CD14-positive monocyte (primary cell): Measurements from ENCODE around the gene CAPN11. TPM values are rescaled to one million over a fixed set of nuclear protein-coding genes. Genes with fewer than 3 reads are reported as not detected.

Experiments used
- DNase-seq, 3 donors: peaks; one replicate each; pipeline ENCODE4 v3.0.0-alpha.2; 2011 to 2022
- H2AFZ ChIP-seq: 2 replicates; pipeline ENCODE4 v1.6.0; 2012; ENCODE audit warnings: mild to moderate bottlenecking, low read depth, low read length, inconsistent platforms; ENCODE audit not compliant: insufficient read depth, poor library complexity, severe bottlenecking
- H3K27ac ChIP-seq, 2 donors: 1 replicate in 1 of 2; 2 replicates in 1 of 2; pipeline ENCODE4 v1.5.1; 2012 to 2013; ENCODE audit warnings: low read length in 2 of 2, control low read depth in 1 of 2, inconsistent platforms in 1 of 2, low read depth in 1 of 2, mild to moderate bottlenecking in 1 of 2
- H3K27me3 ChIP-seq, 2 donors: one replicate each; pipeline versions ENCODE4 v1.6.0 to v1.6.1; 2011 to 2013; ENCODE audit warnings: low read length in 2 of 2; ENCODE audit not compliant: control insufficient read depth in 2 of 2, insufficient read depth in 2 of 2
- H3K36me3 ChIP-seq, 2 donors: replicated peaks in 1 of 2; 1 replicate in 1 of 2; 2 replicates in 1 of 2; pipeline versions ENCODE4 v1.5.1 to v1.6.1; 2012 to 2013; ENCODE audit warnings: low read length in 2 of 2, control low read depth in 1 of 2, inconsistent platforms in 1 of 2, mild to moderate bottlenecking in 1 of 2; ENCODE audit not compliant: insufficient read depth in 2 of 2, control insufficient read depth in 1 of 2
- H3K4me1 ChIP-seq, 2 donors: 1 replicate in 1 of 2; 2 replicates in 1 of 2; pipeline versions ENCODE4 v1.5.1 to v1.6.1; 2012 to 2013; ENCODE audit warnings: low read length in 2 of 2, control low read depth in 1 of 2, inconsistent platforms in 1 of 2, mild to moderate bottlenecking in 1 of 2, moderate library complexity in 1 of 2; ENCODE audit not compliant: insufficient read depth in 2 of 2, control insufficient read depth in 1 of 2
- H3K4me2 ChIP-seq: replicated peaks from 2 replicates; pipeline ENCODE3; 2012; ENCODE audit warnings: low read length, moderate library complexity, mild to moderate bottlenecking; ENCODE audit not compliant: poor library complexity, severe bottlenecking; ENCODE audit errors: extremely low read depth
- H3K4me3 ChIP-seq, 3 experiments: fragments of 200-600 bp in 1 of 3; sonication (generic) in 1 of 3; replicated peaks in 1 of 3; 1 replicate in 2 of 3; 2 replicates in 1 of 3; pipeline ENCODE4 v1.5.1; 2011 to 2013; ENCODE audit warnings: low read length in 3 of 3, mild to moderate bottlenecking in 3 of 3, control low read depth in 2 of 3, low read depth in 2 of 3, inconsistent platforms in 1 of 3, moderate library complexity in 1 of 3
- H3K79me2 ChIP-seq: 2 replicates; pipeline ENCODE4 v1.6.0; 2012; ENCODE audit warnings: mild to moderate bottlenecking, control low read depth, inconsistent platforms, low read length, moderate library complexity; ENCODE audit not compliant: insufficient read depth
- H3K9ac ChIP-seq: 2 replicates; pipeline ENCODE4 v1.6.0; 2017; ENCODE audit warnings: low read length, mild to moderate bottlenecking; ENCODE audit not compliant: insufficient read depth, poor library complexity, severe bottlenecking
- H3K9me3 ChIP-seq, 2 donors: replicated peaks in 1 of 2; 1 replicate in 1 of 2; 2 replicates in 1 of 2; pipeline versions ENCODE4 v1.5.1 to v1.6.1; 2012 to 2013; ENCODE audit warnings: low read length in 2 of 2, control low read depth in 1 of 2; ENCODE audit not compliant: control insufficient read depth in 1 of 2, insufficient read depth in 1 of 2
- H4K20me1 ChIP-seq: 2 replicates; pipeline ENCODE4 v1.6.0; 2012; ENCODE audit warnings: mild to moderate bottlenecking, low read length, control low read depth, moderate library complexity; ENCODE audit not compliant: insufficient read depth
- H3K27ac Mint-ChIP-seq, 7 donors: one replicate each; pipeline ENCODE4 v1.8.0; 2020; ENCODE audit warnings: mild to moderate bottlenecking in 7 of 7, mixed read lengths in 7 of 7, moderate library complexity in 6 of 7, inconsistent platforms in 2 of 7
- H3K27me3 Mint-ChIP-seq, 3 donors: one replicate each; pipeline ENCODE4 v1.8.0; 2021 to 2022; ENCODE audit warnings: low read depth in 3 of 3, mild to moderate bottlenecking in 3 of 3, mixed read lengths in 3 of 3, moderate library complexity in 3 of 3, inconsistent platforms in 1 of 3
- H3K36me3 Mint-ChIP-seq, 2 donors: one replicate each; pipeline ENCODE4 v1.8.0; 2020; ENCODE audit warnings: mixed read lengths in 2 of 2, inconsistent platforms in 1 of 2, mild to moderate bottlenecking in 1 of 2
- H3K4me1 Mint-ChIP-seq: one replicate; pipeline ENCODE4 v1.8.0; 2020; ENCODE audit warnings: mild to moderate bottlenecking, mixed read lengths
- H3K4me3 Mint-ChIP-seq, 2 donors: one replicate each; pipeline ENCODE4 v1.8.0; 2020; ENCODE audit warnings: mild to moderate bottlenecking in 2 of 2, mixed read lengths in 2 of 2, moderate library complexity in 1 of 2
- H3K9me3 Mint-ChIP-seq, 7 donors: one replicate each; pipeline ENCODE4 v1.8.0; 2020 to 2022; ENCODE audit warnings: mixed read lengths in 7 of 7, mild to moderate bottlenecking in 6 of 7, moderate library complexity in 6 of 7, inconsistent platforms in 2 of 7
- WGBS: methylation state at CpG from one replicate; pipeline ENCODE4 v1.1.5; 2013; ENCODE audit warnings: missing lambda C conversion rate; ENCODE audit not compliant: insufficient coverage; 5-methylcytosine and 5-hydroxymethylcytosine counted together
- intact Hi-C, 2 donors: fragments of 100-400 bp; cut with micrococcal nuclease; formaldehyde crosslinking; loops; one replicate each; pipeline versions ENCODE4 v1.15.0 to v1.15.1; 2023
- polyA plus RNA-seq, 3 donors: library from polyadenylated mRNA; depleted of rRNA in 1 of 3; unstranded in 2 of 3; stranded (reverse) in 1 of 3; fragments of 300-500 nt in 2 of 3; fragments of >200 nt in 1 of 3; fragmentation: Illumina TruSeq in 2 of 3; gene quantifications; 1 replicate in 2 of 3; 2 replicates in 1 of 3; pipeline ENCODE4 v1.2.3, GENCODE V29; 2012 to 2021
- small RNA-seq: library from RNA; depleted of rRNA; stranded (forward); fragments of <200 nt; gene quantifications from one replicate; pipeline ENCODE3, GENCODE V24; 2012; ENCODE audit warnings: low read depth; ENCODE audit not compliant: insufficient read length
- TF ChIP-seq, protein P1 (sequence below): fragments of 200-600 bp; IDR thresholded peaks from one replicate; pipeline ENCODE4 v1.8.0; 2022; ENCODE audit warnings: antibody characterized with exemption, mild to moderate bottlenecking

Gene CAPN11
- polyA plus RNA-seq, 3 donors = 0.11 TPM; not detected in 2

DNA sequence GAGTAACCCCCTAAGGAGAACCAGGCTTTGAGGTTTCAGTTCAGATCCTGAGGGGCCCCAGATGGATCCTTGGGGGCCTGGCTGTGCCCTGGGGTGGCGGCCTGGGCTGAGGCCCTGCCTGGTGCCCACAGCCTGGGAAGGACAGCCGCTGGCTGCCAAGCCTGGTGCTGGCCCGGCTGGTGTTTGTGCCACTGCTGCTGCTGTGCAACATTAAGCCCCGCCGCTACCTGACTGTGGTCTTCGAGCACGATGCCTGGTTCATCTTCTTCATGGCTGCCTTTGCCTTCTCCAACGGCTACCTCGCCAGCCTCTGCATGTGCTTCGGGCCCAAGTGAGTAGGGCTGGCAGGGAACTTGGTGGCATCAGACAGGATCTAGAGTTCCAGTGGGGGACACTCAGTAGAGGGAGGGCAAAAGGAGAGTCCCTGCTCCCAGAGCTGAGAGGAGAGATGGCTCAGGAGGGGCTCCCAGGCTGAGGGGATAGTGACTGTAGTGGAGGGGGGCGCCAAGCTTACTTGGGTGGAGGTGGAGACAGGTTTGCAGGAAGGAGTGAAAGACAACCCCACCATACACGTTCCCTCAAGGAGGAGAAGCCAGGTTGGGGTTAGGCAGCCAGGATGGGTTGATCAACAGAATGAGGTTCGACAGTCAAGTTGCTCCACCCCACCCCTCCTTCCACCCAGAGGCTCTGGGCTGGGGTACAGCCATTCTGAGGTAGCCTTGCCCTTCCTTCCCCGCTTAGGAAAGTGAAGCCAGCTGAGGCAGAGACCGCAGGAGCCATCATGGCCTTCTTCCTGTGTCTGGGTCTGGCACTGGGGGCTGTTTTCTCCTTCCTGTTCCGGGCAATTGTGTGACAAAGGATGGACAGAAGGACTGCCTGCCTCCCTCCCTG, 74.3 kb downstream of the CAPN11 start:
- Histone ChIP-seq H3K36me3 (peaks cover 5 to 14% of the 10 kb centered on the region in 2 donors), H3K4me2 (peak overlapping the region; percentile 2), H2AFZ (peak overlapping the region; percentile 57), H4K20me1 (no peaks in the 10 kb centered on the region), H3K27me3 (no peaks in the 10 kb centered on the region), H3K27ac (peak overlapping the region in 1 of 2 donors; percentile 1), H3K9ac (no peak overlapping the region), H3K4me3 (no peak overlapping the region), H3K79me2 (no peaks in the 10 kb centered on the region), H3K4me1 (peaks cover 28 to 29% of the 10 kb centered on the region in 2 donors), H3K9me3 (no peaks in the 10 kb centered on the region)
- peaks cover 0 to 3% (median 0%) of the 10 kb centered on the region in 3 donors for H3K27me3 Mint-ChIP-seq
- peaks cover 19 to 32% of the 10 kb centered on the region in 2 donors for H3K36me3 Mint-ChIP-seq
- intact Hi-C loops = no loop called here
- peak in 1 of 3 donors; percentile 53 for DNase-seq
- TF ChIP-seq, protein P1, sequence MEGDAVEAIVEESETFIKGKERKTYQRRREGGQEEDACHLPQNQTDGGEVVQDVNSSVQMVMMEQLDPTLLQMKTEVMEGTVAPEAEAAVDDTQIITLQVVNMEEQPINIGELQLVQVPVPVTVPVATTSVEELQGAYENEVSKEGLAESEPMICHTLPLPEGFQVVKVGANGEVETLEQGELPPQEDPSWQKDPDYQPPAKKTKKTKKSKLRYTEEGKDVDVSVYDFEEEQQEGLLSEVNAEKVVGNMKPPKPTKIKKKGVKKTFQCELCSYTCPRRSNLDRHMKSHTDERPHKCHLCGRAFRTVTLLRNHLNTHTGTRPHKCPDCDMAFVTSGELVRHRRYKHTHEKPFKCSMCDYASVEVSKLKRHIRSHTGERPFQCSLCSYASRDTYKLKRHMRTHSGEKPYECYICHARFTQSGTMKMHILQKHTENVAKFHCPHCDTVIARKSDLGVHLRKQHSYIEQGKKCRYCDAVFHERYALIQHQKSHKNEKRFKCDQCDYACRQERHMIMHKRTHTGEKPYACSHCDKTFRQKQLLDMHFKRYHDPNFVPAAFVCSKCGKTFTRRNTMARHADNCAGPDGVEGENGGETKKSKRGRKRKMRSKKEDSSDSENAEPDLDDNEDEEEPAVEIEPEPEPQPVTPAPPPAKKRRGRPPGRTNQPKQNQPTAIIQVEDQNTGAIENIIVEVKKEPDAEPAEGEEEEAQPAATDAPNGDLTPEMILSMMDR = no peak
- WGBS = 74% methylated on average over 13 of the region's 16 CpGs
- H3K4me1 Mint-ChIP-seq = peaks cover 47% of the 10 kb centered on the region
- H3K9me3 Mint-ChIP-seq = peaks cover 0 to 1% (median 0%) of the 10 kb centered on the region in 7 donors
- peak overlapping the region in 1 of 2 donors; percentile 7 for H3K4me3 Mint-ChIP-seq
- peak overlapping the region in 5 of 7 donors; percentile 62 to 88 (median 73) for H3K27ac Mint-ChIP-seq

DNA sequence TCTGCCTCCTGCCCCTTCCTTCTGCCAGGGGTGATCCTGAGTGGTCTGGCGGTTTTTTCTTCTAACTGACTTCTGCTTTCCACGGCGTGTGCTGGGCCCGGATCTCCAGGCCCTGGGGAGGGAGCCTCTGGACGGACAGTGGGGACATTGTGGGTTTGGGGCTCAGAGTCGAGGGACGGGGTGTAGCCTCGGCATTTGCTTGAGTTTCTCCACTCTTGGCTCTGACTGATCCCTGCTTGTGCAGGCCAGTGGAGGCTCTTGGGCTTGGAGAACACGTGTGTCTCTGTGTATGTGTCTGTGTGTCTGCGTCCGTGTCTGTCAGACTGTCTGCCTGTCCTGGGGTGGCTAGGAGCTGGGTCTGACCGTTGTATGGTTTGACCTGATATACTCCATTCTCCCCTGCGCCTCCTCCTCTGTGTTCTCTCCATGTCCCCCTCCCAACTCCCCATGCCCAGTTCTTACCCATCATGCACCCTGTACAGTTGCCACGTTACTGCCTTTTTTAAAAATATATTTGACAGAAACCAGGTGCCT, 75.0 kb downstream of the CAPN11 start:
- Histone ChIP-seq H3K4me3 (no peak overlapping the region), H3K9ac (no peak overlapping the region), H3K4me1 (peaks cover 32 to 35% of the 10 kb centered on the region in 2 donors), H3K36me3 (peaks cover 5 to 14% of the 10 kb centered on the region in 2 donors), H3K27me3 (no peaks in the 10 kb centered on the region), H3K9me3 (no peaks in the 10 kb centered on the region), H3K4me2 (peak overlapping the region; percentile 2), H4K20me1 (no peaks in the 10 kb centered on the region), H2AFZ (peak overlapping the region; percentile 57), H3K79me2 (no peaks in the 10 kb centered on the region), H3K27ac (peak overlapping the region in 1 of 2 donors; percentile 1)
- WGBS = 26% methylated on average over 9 of the region's 14 CpGs
- peak in 1 of 3 donors; percentile 47 for DNase-seq
- TF ChIP-seq, protein P1 = no peak
- Mint-ChIP-seq H3K36me3 (peaks cover 19 to 32% of the 10 kb centered on the region in 2 donors), H3K4me1 (peaks cover 54% of the 10 kb centered on the region), H3K27me3 (peaks cover 0 to 5% (median 0%) of the 10 kb centered on the region in 3 donors), H3K4me3 (peak overlapping the region in 1 of 2 donors; percentile 7), H3K9me3 (peaks cover 0 to 1% (median 0%) of the 10 kb centered on the region in 7 donors), H3K27ac (peak overlapping the region in 5 of 7 donors; percentile 29 to 88 (median 69))
- intact Hi-C loops = no loop called here

Small RNAs within 50 kb of the gene (small RNA-seq; reads per million reads assigned to genes)
- gene RN7SL811P = not detected

Other genes with a start within 250 kb of the CAPN11 start
- gene MRPL14, start 31.4 kb upstream of the CAPN11 start, polyA plus RNA-seq = 10 to 100 TPM; 18.5 to 91.5 (median 78.2) TPM
- 10 to 100 TPM in 1 of 3 donors, 1 to 10 TPM in 2; 1.3 to 25.7 (median 1.9) TPM for gene TMEM63B, start 31.3 kb upstream of the CAPN11 start, polyA plus RNA-seq
- not detected for gene MYMX, start 58.1 kb downstream of the CAPN11 start, polyA plus RNA-seq
- gene SLC29A1, start 64.8 kb downstream of the CAPN11 start, polyA plus RNA-seq = 10 to 100 TPM; 14.3 to 23.2 (median 15.0) TPM
- gene HSP90AB1, start 88.3 kb downstream of the CAPN11 start, polyA plus RNA-seq = 100 to 1,000 TPM; 119 to 242 (median 145) TPM
- gene SLC35B2, start 98.7 kb downstream of the CAPN11 start, polyA plus RNA-seq = 10 to 100 TPM; 17.4 to 54.0 (median 30.6) TPM
- gene NFKBIE, start 106.7 kb downstream of the CAPN11 start, polyA plus RNA-seq = 100 to 1,000 TPM in 1 of 3 donors, 10 to 100 TPM in 2; 19.9 to 108 (median 23.2) TPM
- gene TMEM151B, start 111.6 kb downstream of the CAPN11 start, polyA plus RNA-seq = not detected
- 1 to 10 TPM; 1.8 to 4.5 (median 3.2) TPM for gene AARS2, start 154.5 kb downstream of the CAPN11 start, polyA plus RNA-seq
- gene SPATS1, start 183.8 kb downstream of the CAPN11 start, polyA plus RNA-seq = not detected
- gene CDC5L, start 228.9 kb downstream of the CAPN11 start, polyA plus RNA-seq = 10 to 100 TPM in 1 of 3 donors, 1 to 10 TPM in 2; 4.9 to 10.2 (median 7.4) TPM